ENCODE results near the gene DHTKD1.

- TF ChIP-seq ZNF530 (tag by site-specific recombination; IDR thresholded peaks at IDR 0.05; ENCODE audit: low read depth), result no peak
- no peak for TF ChIP-seq ZNF580 (tag by site-specific recombination; IDR thresholded peaks at IDR 0.05)
- no peak for TF ChIP-seq ZNF830 (tag by site-specific recombination; IDR thresholded peaks at IDR 0.05; ENCODE audit: low read depth)
- no peak for TF ChIP-seq ZNF10 (tag by site-specific recombination; IDR thresholded peaks at IDR 0.05)
These were observed 8.9 kb downstream of the DHTKD1 start for GRCh38 chr10:12077580-12078180.
